ENCODE results near the gene ANGPT4. TPM values are rescaled to one million over a fixed set of nuclear protein-coding genes. Genes with fewer than 3 reads are reported as not detected.

Gene ANGPT4
- total RNA-seq, 2 donors from 2014 or later: 1.4 to 1.6 TPM

DNA sequence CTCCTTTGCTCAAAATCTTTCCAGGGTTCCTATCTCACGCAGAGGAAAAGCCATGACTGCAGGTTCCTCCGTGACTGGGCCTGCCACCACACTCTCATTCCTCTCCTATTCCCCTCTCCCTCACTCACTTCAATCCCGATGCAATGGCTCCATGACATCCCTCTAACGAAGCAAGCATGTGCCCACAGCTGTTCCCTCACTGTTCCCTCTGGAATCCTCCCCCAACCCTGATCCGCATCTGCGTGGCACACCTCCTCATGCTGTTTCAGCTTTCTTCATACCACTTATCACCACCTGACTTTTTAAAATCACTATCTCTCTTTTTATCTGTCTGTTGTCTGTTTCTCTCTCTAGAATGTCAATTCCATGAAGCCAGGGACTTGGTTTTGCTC, 25.5 kb downstream of the ANGPT4 start:
- H3K4me3 ChIP-seq: no peak overlapping the region
- TF ChIP-seq CTCF (IDR thresholded peaks at IDR 0.05): no peak
- no peaks in the 10 kb centered on the region for H3K36me3 ChIP-seq
- no peaks in the 10 kb centered on the region for H3K4me1 ChIP-seq (ENCODE audit: control insufficient read depth in 1 of 2, low read depth in 2 of 2)
- H3K9me3 ChIP-seq: no peaks in the 10 kb centered on the region
- no peak overlapping the region for H3K27ac ChIP-seq
- H3K27me3 ChIP-seq (replicated peaks; ENCODE audit: insufficient read depth): no peaks in the 10 kb centered on the region
- DNase-seq (ENCODE audit: low spot score): no peak
- no peak for ATAC-seq (ENCODE audit: insufficient number of reproducible peaks, low FRiP score, low read depth)

DNA sequence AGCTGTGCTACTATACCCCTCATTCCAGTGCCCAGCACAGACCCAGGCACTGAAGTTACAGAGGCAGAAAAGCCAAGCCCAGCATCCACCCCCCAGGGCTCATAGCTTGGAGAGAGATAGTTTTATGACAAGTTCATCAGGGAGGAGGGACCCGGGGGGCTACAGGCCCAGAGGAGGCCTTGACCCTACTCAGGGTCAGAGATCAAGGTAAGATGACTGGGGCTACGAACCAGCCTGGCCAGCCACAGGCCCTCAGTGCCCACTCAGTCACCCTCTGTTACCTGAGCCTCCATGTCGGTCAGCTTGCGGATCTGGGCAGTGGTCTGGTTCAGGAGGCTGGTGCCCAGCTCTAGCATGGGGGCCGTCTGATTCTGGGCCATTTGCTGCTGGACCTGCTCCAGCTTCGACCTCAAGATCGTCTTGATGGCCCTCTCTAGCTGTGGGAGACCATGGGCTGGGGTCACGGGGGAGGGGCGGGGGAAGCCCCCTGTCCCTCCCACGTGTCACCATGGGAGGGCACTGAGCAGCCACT, 26.1 kb downstream of the ANGPT4 start:
- no peak for ATAC-seq (ENCODE audit: insufficient number of reproducible peaks, low FRiP score, low read depth)
- H3K36me3 ChIP-seq: no peaks in the 10 kb centered on the region
- H3K4me3 ChIP-seq: no peak overlapping the region
- no peak for TF ChIP-seq CTCF (IDR thresholded peaks at IDR 0.05)
- no peaks in the 10 kb centered on the region for H3K9me3 ChIP-seq
- DNase-seq (ENCODE audit: low spot score): no peak
- H3K4me1 ChIP-seq (ENCODE audit: control insufficient read depth in 1 of 2, low read depth in 2 of 2): peaks cover 0 to 3% of the 10 kb centered on the region in 2 donors
- no peaks in the 10 kb centered on the region for H3K27me3 ChIP-seq (replicated peaks; ENCODE audit: insufficient read depth)
- no peak overlapping the region for H3K27ac ChIP-seq

DNA sequence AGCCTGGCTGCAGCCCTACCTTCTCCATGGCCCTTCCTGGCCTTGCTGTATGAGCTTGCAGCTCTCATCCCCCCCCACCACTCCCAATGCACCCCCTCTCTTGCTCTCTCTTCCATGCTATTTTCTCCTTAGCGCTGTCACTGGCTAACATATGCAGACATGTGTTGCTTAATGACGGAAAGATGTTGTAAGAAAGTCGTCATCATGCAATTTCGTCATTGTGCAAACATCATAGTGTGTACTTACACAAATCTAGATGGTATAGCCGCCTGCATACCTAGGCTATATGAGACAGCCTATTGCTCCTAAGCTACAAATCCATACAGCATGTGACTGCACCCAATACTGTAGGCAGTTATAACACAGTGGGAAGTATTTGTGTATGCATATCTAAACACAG, 27.0 kb downstream of the ANGPT4 start:
- no peak for TF ChIP-seq CTCF (IDR thresholded peaks at IDR 0.05)
- no peak overlapping the region for H3K27ac ChIP-seq
- DNase-seq (ENCODE audit: low spot score) (no peak), ATAC-seq (ENCODE audit: insufficient number of reproducible peaks, low FRiP score, low read depth) (no peak)
- no peak overlapping the region for H3K4me3 ChIP-seq
- H3K9me3 ChIP-seq: no peaks in the 10 kb centered on the region
- H3K36me3 ChIP-seq: no peaks in the 10 kb centered on the region
- peaks cover 0 to 7% of the 10 kb centered on the region in 2 donors for H3K4me1 ChIP-seq (ENCODE audit: control insufficient read depth in 1 of 2, low read depth in 2 of 2)
- H3K27me3 ChIP-seq (replicated peaks; ENCODE audit: insufficient read depth): no peaks in the 10 kb centered on the region

DNA sequence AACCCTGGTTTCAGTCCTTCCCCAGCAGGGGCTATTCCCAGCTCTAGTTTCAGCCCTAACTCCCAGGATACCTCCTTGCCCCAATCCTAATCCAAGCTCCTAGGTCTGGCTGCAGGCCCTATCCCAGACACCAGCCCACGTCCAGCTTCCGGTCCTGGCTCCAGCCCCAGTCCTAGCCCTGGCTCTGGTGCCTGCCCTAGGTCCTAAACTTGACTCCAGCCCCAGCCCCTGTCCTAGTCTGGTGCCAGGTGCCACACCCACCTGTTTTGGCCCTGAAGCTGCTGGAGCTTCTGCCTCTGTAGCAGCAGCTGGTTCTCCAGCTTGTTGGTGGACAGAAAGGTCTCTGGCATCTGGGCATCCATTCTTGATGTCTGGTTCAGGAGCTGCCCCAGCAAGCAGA, 28.1 kb downstream of the ANGPT4 start:
- Histone ChIP-seq H3K4me3 (no peak overlapping the region), H3K36me3 (no peaks in the 10 kb centered on the region), H3K4me1 (ENCODE audit: control insufficient read depth in 1 of 2, low read depth in 2 of 2) (peaks cover 0 to 7% of the 10 kb centered on the region in 2 donors), H3K27me3 (replicated peaks; ENCODE audit: insufficient read depth) (no peaks in the 10 kb centered on the region), H3K27ac (no peak overlapping the region), H3K9me3 (no peaks in the 10 kb centered on the region)
- no peak for TF ChIP-seq CTCF (IDR thresholded peaks at IDR 0.05)
- DNase-seq (ENCODE audit: low spot score) (no peak), ATAC-seq (ENCODE audit: insufficient number of reproducible peaks, low FRiP score, low read depth) (no peak)

DNA sequence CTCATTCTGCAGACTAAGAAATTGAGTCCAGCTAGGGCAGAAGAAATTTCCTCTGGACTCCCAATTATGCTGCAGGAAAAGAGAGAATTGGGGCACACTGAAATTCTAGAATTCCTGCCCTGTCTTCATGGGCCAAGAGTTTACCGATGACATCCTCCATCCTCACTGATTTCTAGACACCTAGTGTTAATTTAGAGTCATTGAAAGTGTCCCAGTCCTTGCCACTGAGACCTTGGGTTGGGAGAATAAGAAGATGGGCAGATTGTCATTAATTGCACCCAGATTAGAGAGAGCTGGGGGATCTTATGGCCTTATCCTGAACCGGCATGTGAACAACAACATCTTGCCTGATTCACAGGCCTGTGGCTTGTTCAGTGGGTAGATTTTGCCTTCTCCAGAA, 29.0 kb downstream of the ANGPT4 start:
- Histone ChIP-seq H3K4me1 (ENCODE audit: control insufficient read depth in 1 of 2, low read depth in 2 of 2) (peaks cover 0 to 7% of the 10 kb centered on the region in 2 donors), H3K27me3 (replicated peaks; ENCODE audit: insufficient read depth) (no peaks in the 10 kb centered on the region), H3K27ac (no peak overlapping the region), H3K4me3 (no peak overlapping the region), H3K36me3 (no peaks in the 10 kb centered on the region), H3K9me3 (no peaks in the 10 kb centered on the region)
- TF ChIP-seq CTCF (IDR thresholded peaks at IDR 0.05): no peak
- ATAC-seq (ENCODE audit: insufficient number of reproducible peaks, low FRiP score, low read depth) (no peak), DNase-seq (ENCODE audit: low spot score) (no peak)
